ENCODE results near the gene ITGA1. TPM values are rescaled to one million over a fixed set of nuclear protein-coding genes. Genes with fewer than 3 reads are reported as not detected.
"Not testable (repeated sequence)": the region's sequence is repeated elsewhere in the genome, so short reads cannot be mapped to it uniquely, and the experiment has no call there.

Gene ITGA1
- total RNA-seq, 2 experiments from 2014 or later: not detected

DNA sequence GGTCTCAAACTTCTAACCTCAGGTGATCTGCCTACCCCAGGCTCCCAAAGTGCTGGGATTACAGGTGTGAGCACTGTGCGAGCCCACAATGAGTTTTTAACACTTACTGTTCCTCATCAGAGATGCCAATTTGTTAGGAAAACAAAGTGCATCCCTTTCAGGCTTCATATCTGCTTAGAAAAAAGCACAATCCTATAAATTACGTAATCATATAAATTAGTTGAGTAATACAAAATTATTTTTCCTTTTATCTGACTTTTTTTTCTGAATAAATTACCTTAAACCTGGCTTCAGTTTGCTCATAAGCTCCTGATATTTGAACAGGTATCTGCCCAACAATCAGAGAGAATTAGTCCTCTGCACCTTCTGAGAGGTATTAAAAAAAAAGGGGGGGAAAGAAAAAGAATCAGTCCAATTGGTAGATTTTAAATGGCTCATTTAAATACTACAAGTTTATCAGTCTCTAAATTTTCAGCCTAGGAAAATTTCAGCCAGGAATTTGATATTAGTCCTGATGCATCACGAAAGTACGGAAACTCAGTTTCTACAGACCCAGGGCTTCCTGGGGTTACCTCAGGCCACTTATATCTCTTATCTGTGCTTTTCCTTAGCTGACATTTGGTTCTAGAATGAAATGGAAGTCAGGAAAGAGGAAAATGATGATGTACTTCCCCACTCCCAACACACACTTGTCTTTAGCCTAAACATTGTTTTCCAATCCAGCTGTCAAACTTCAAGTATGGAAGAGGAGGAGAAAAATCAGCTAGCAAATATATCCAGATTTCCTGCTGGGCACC, 26.8 kb downstream of the ITGA1 start:
- H3K36me3 ChIP-seq (ENCODE audit: insufficient read depth, low read length): no peaks in the 10 kb centered on the region
- ChIA-PET POLR2A (interaction anchor here (0.6 to 4.4 kb wide), 2 partner anchors 15 to 29 kb away, joined by 3 to 21 read pairs; no protein-coding TSS in a partner anchor), CTCF (ENCODE audit: unreplicated experiment) (no interaction called here)
- H3K9me3 ChIP-seq (ENCODE audit: low read length): no peaks in the 10 kb centered on the region
- DNase-seq (ENCODE audit: low spot score): no peak
- no peaks in the 10 kb centered on the region for H3K4me1 ChIP-seq (ENCODE audit: insufficient read depth, low read length, poor library complexity, severe bottlenecking)
- no peaks in the 10 kb centered on the region for H3K79me2 ChIP-seq (ENCODE audit: insufficient read depth, low read depth, low read length)
- intact Hi-C loops (cut with micrococcal nuclease; ENCODE audit: unreplicated experiment): no loop called here
- no peaks in the 10 kb centered on the region for H3K9me2 ChIP-seq (ENCODE audit: insufficient read depth, low read length)
- no peak overlapping the region for H2AFZ ChIP-seq (ENCODE audit: low read length)
- no peaks in the 10 kb centered on the region for H4K20me1 ChIP-seq (ENCODE audit: insufficient read depth, low read length)
- no peak for TF ChIP-seq EZH2phosphoT487 (IDR thresholded peaks at IDR 0.05; ENCODE audit: borderline replicate concordance, low read depth, low read length)
- no peak for TF ChIP-seq CTCF (conservative IDR thresholded peaks at IDR 0.05; ENCODE audit: low read length)
- BruUV-seq (replicated peaks): no TSS peak
- no peak overlapping the region for H3K4me3 ChIP-seq (ENCODE audit: low read depth, low read length, poor library complexity, severe bottlenecking)
- no peak overlapping the region for H3K27ac ChIP-seq (ENCODE audit: low read depth, low read length, poor library complexity, severe bottlenecking)
- H3K4me2 ChIP-seq (ENCODE audit: low read length): no peak overlapping the region

DNA sequence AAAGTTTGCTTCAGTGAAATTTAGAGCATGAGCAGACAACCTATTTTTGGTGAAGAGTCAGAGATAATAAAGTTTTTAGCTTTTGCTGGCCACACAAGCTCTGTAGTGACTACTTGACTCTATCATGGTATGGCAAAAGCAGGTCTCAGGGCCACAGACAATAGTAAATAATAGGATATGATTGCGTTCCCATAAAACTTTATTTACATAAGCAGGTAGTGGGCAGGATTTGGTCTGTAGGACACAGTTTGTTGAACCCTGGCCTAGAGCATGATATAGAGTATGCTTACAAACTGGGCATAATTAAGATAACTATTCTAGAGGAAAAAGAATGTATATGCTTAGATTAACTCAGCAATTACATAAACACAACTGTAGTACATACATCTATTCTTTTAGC, 30.1 kb downstream of the ITGA1 start:
- Histone ChIP-seq H3K4me1 (ENCODE audit: insufficient read depth, low read length, poor library complexity, severe bottlenecking) (no peaks in the 10 kb centered on the region), H3K36me3 (ENCODE audit: insufficient read depth, low read length) (no peaks in the 10 kb centered on the region), H3K4me2 (ENCODE audit: low read length) (no peak overlapping the region), H3K27ac (ENCODE audit: low read depth, low read length, poor library complexity, severe bottlenecking) (no peak overlapping the region), H2AFZ (ENCODE audit: low read length) (no peak overlapping the region), H3K4me3 (ENCODE audit: low read depth, low read length, poor library complexity, severe bottlenecking) (no peak overlapping the region), H3K79me2 (ENCODE audit: insufficient read depth, low read depth, low read length) (no peaks in the 10 kb centered on the region), H3K9me3 (ENCODE audit: low read length) (no peaks in the 10 kb centered on the region), H3K9me2 (ENCODE audit: insufficient read depth, low read length) (no peaks in the 10 kb centered on the region), H4K20me1 (ENCODE audit: insufficient read depth, low read length) (no peaks in the 10 kb centered on the region)
- POLR2A ChIA-PET: interaction anchor here (0.6 to 1.7 kb wide), 2 partner anchors 18 to 28 kb away, joined by 3 to 5 read pairs; no protein-coding TSS in a partner anchor
- CTCF ChIA-PET (ENCODE audit: unreplicated experiment): no interaction called here
- intact Hi-C loops (cut with micrococcal nuclease; ENCODE audit: unreplicated experiment): no loop called here
- BruUV-seq (replicated peaks): no TSS peak
- TF ChIP-seq EZH2phosphoT487 (IDR thresholded peaks at IDR 0.05; ENCODE audit: borderline replicate concordance, low read depth, low read length) (no peak), CTCF (conservative IDR thresholded peaks at IDR 0.05; ENCODE audit: low read length) (no peak)
- DNase-seq (ENCODE audit: low spot score): no peak

DNA sequence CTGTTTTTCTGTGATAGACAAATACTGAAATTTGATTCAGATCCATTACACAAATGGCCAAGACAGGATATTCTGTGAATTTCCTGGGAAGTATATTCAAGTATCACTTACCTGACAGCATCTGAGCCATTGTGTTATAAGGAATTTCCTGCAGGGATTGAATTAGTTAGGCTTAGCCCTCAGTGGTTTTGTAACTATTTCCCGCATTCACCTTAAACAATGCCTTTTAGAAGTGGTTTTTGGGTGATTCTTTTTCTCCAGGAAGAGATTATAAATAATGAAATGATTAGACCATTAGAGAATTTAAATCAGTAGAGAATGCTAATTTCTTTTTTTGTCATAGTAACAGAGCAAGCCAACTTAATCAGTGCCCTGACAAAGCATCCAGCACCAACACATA, 30.6 kb downstream of the ITGA1 start:
- CTCF ChIA-PET (ENCODE audit: unreplicated experiment): no interaction called here
- no peaks in the 10 kb centered on the region for H3K4me1 ChIP-seq (ENCODE audit: insufficient read depth, low read length, poor library complexity, severe bottlenecking)

DNA sequence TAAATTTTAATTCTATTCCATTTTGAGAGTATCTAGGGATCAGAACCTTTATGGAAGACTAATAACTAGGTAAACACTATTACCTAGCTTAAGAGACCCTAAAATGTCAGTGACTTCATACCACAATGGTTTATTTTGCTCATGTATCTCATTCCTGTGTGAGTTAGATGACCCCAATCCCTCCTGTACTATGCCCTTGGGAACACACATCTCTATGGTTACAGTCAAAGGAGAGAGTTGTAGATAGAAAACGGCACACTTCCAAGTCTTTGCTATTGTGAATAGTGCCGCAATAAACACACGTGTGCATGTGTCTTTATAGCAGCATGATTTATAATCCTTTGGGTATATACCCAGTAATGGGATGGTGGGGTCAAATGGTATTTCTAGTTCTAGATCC, 31.1 kb downstream of the ITGA1 start:
- CTCF ChIA-PET (ENCODE audit: unreplicated experiment); H3K27ac ChIP-seq (ENCODE audit: low read depth, low read length, poor library complexity, severe bottlenecking); H3K4me1 ChIP-seq (ENCODE audit: insufficient read depth, low read length, poor library complexity, severe bottlenecking); H3K79me2 ChIP-seq (ENCODE audit: insufficient read depth, low read depth, low read length); H4K20me1 ChIP-seq (ENCODE audit: insufficient read depth, low read length); H3K9me2 ChIP-seq (ENCODE audit: insufficient read depth, low read length); POLR2A ChIA-PET; DNase-seq (ENCODE audit: low spot score); H2AFZ ChIP-seq (ENCODE audit: low read length); H3K4me2 ChIP-seq (ENCODE audit: low read length); intact Hi-C loops (cut with micrococcal nuclease; ENCODE audit: unreplicated experiment); BruUV-seq (replicated peaks); H3K9me3 ChIP-seq (ENCODE audit: low read length); H3K36me3 ChIP-seq (ENCODE audit: insufficient read depth, low read length); H3K4me3 ChIP-seq (ENCODE audit: low read depth, low read length, poor library complexity, severe bottlenecking): not testable (repeated sequence)

More for the DNA sequence above, 30.6 kb downstream of the ITGA1 start:
- TF ChIP-seq EZH2phosphoT487 (IDR thresholded peaks at IDR 0.05; ENCODE audit: borderline replicate concordance, low read depth, low read length) (no peak), CTCF (conservative IDR thresholded peaks at IDR 0.05; ENCODE audit: low read length) (no peak)
- DNase-seq (ENCODE audit: low spot score): no peak
- Histone ChIP-seq H3K27ac (ENCODE audit: low read depth, low read length, poor library complexity, severe bottlenecking) (no peak overlapping the region), H3K9me3 (ENCODE audit: low read length) (no peaks in the 10 kb centered on the region), H3K9me2 (ENCODE audit: insufficient read depth, low read length) (no peaks in the 10 kb centered on the region), H4K20me1 (ENCODE audit: insufficient read depth, low read length) (no peaks in the 10 kb centered on the region), H3K4me3 (ENCODE audit: low read depth, low read length, poor library complexity, severe bottlenecking) (no peak overlapping the region), H3K79me2 (ENCODE audit: insufficient read depth, low read depth, low read length) (no peaks in the 10 kb centered on the region), H2AFZ (ENCODE audit: low read length) (no peak overlapping the region), H3K4me2 (ENCODE audit: low read length) (no peak overlapping the region), H3K36me3 (ENCODE audit: insufficient read depth, low read length) (no peaks in the 10 kb centered on the region)
- intact Hi-C loops (cut with micrococcal nuclease; ENCODE audit: unreplicated experiment): no loop called here
- BruUV-seq (replicated peaks): no TSS peak
- POLR2A ChIA-PET: no interaction called here

All from OCI-LY7 (cell line).